ENCODE measurements around the gene JPH4. TPM values are rescaled to one million over a fixed set of nuclear protein-coding genes. Genes with fewer than 3 reads are reported as not detected.

JPH4 gene
- total RNA-seq, 1 experiment from 2014 or later: not detected

GRCh38 chr14:23548351-23549318 lies 30.0 kb downstream of the JPH4 start:
- no peaks in the 10 kb centered on the region for H3K27me3 ChIP-seq (replicated peaks; ENCODE audit: insufficient read depth, low read depth, low read length, poor library complexity)
- no TSS peak for BruUV-seq (replicated peaks)
- H3K36me3 ChIP-seq (ENCODE audit: insufficient read depth, low read length, poor library complexity, severe bottlenecking): no peaks in the 10 kb centered on the region
- H3K27ac ChIP-seq (ENCODE audit: low read depth, low read length, poor library complexity, severe bottlenecking): no peak overlapping the region
- peaks cover 5% of the 10 kb centered on the region for H3K4me1 ChIP-seq (ENCODE audit: insufficient read depth, low read length, poor library complexity, severe bottlenecking)
- no peak overlapping the region for H3K4me3 ChIP-seq (ENCODE audit: low read depth, low read length, poor library complexity, severe bottlenecking)
- ChIA-PET POLR2A (ENCODE audit: low non-redundant PET) (no interaction called here), CTCF (no interaction called here)
- intact Hi-C loops (cut with micrococcal nuclease; ENCODE audit: unreplicated experiment): no loop called here
- H3K9me3 ChIP-seq (ENCODE audit: low read depth, low read length, poor library complexity, severe bottlenecking): no peaks in the 10 kb centered on the region
- TF ChIP-seq, protein P1, sequence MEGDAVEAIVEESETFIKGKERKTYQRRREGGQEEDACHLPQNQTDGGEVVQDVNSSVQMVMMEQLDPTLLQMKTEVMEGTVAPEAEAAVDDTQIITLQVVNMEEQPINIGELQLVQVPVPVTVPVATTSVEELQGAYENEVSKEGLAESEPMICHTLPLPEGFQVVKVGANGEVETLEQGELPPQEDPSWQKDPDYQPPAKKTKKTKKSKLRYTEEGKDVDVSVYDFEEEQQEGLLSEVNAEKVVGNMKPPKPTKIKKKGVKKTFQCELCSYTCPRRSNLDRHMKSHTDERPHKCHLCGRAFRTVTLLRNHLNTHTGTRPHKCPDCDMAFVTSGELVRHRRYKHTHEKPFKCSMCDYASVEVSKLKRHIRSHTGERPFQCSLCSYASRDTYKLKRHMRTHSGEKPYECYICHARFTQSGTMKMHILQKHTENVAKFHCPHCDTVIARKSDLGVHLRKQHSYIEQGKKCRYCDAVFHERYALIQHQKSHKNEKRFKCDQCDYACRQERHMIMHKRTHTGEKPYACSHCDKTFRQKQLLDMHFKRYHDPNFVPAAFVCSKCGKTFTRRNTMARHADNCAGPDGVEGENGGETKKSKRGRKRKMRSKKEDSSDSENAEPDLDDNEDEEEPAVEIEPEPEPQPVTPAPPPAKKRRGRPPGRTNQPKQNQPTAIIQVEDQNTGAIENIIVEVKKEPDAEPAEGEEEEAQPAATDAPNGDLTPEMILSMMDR (conservative IDR thresholded peaks at IDR 0.05; ENCODE audit: low read depth, low read length): no peak
- TF ChIP-seq EZH2 (IDR thresholded peaks at IDR 0.05; ENCODE audit: borderline replicate concordance, low read depth, low read length, poor library complexity, severe bottlenecking): no peak
- no peak for DNase-seq (ENCODE audit: low spot score)

GRCh38 chr14:23547924-23548323 lies 30.7 kb downstream of the JPH4 start:
- H3K27me3 ChIP-seq (replicated peaks; ENCODE audit: insufficient read depth, low read depth, low read length, poor library complexity): no peaks in the 10 kb centered on the region
- H3K9me3 ChIP-seq (ENCODE audit: low read depth, low read length, poor library complexity, severe bottlenecking): no peaks in the 10 kb centered on the region
- CTCF ChIA-PET: no interaction called here
- TF ChIP-seq EZH2 (IDR thresholded peaks at IDR 0.05; ENCODE audit: borderline replicate concordance, low read depth, low read length, poor library complexity, severe bottlenecking): no peak
- TF ChIP-seq, protein P1 (conservative IDR thresholded peaks at IDR 0.05; ENCODE audit: low read depth, low read length): no peak
- no TSS peak for BruUV-seq (replicated peaks)
- POLR2A ChIA-PET (ENCODE audit: low non-redundant PET): no interaction called here
- intact Hi-C loops (cut with micrococcal nuclease; ENCODE audit: unreplicated experiment): no loop called here
- no peak overlapping the region for H3K27ac ChIP-seq (ENCODE audit: low read depth, low read length, poor library complexity, severe bottlenecking)
- no peaks in the 10 kb centered on the region for H3K36me3 ChIP-seq (ENCODE audit: insufficient read depth, low read length, poor library complexity, severe bottlenecking)
- peaks cover 5% of the 10 kb centered on the region for H3K4me1 ChIP-seq (ENCODE audit: insufficient read depth, low read length, poor library complexity, severe bottlenecking)
- H3K4me3 ChIP-seq (ENCODE audit: low read depth, low read length, poor library complexity, severe bottlenecking): no peak overlapping the region
- DNase-seq (ENCODE audit: low spot score): no peak

DNA sequence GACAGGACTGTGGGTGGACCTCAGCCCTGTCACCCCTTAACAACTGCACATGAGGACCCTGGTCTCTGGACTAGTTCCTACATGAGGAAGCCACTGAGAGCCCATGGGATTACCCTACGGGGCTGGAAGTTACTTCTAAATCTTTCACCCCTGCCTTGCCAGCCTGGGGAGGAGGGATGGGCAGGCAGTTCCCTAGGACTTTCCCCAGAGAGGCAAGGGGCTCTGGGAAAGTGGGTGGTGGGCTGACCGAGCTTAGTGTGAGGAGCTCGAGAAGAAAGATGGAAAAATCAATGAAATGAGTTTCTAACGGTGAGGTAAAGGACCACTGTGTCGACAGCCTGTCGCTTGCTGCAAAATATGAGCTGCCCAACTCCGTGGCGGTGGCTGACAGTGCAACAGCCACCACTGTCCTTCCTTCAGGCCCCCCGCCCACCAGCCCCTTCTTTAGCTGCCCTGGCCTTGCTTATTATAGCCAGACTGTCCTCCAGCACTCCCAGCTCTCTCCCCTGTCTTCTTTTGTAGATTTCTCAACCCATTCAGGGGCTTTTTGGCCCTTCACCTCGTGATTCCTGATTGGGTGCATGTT lies 32.0 kb downstream of the JPH4 start:
- no peaks in the 10 kb centered on the region for H3K27me3 ChIP-seq (replicated peaks; ENCODE audit: insufficient read depth, low read depth, low read length, poor library complexity)
- H3K4me3 ChIP-seq (ENCODE audit: low read depth, low read length, poor library complexity, severe bottlenecking): no peak overlapping the region
- no peak overlapping the region for H3K27ac ChIP-seq (ENCODE audit: low read depth, low read length, poor library complexity, severe bottlenecking)
- peaks cover 5% of the 10 kb centered on the region for H3K4me1 ChIP-seq (ENCODE audit: insufficient read depth, low read length, poor library complexity, severe bottlenecking)
- H3K36me3 ChIP-seq (ENCODE audit: insufficient read depth, low read length, poor library complexity, severe bottlenecking): no peaks in the 10 kb centered on the region
- no peak for TF ChIP-seq EZH2 (IDR thresholded peaks at IDR 0.05; ENCODE audit: borderline replicate concordance, low read depth, low read length, poor library complexity, severe bottlenecking)
- TF ChIP-seq, protein P1 (conservative IDR thresholded peaks at IDR 0.05; ENCODE audit: low read depth, low read length): no peak
- no peak for DNase-seq (ENCODE audit: low spot score)
- ChIA-PET POLR2A (ENCODE audit: low non-redundant PET) (no interaction called here), CTCF (interaction anchor here (0.6 kb wide), 1 partner anchor 48 kb away, joined by 3 read pairs; no protein-coding TSS in a partner anchor)
- intact Hi-C loops (cut with micrococcal nuclease; ENCODE audit: unreplicated experiment): no loop called here
- no TSS peak for BruUV-seq (replicated peaks)
- H3K9me3 ChIP-seq (ENCODE audit: low read depth, low read length, poor library complexity, severe bottlenecking): no peaks in the 10 kb centered on the region

Data from A673 (cell line).